HEK293 (cell line): ENCODE results near the gene FKBP7.

ENCODE experiments used
- CTCF ChIA-PET: fragments of 350-600 bp; formaldehyde crosslinking; extraction: SDS; loops from one replicate; lab custom pipeline; 2021; ENCODE audit warnings: antibody characterized with exemption; lab: Yijun Ruan, JAX
- POLR2A ChIA-PET: fragments of 300-600 bp; formaldehyde crosslinking; extraction: SDS; loops from one replicate; lab custom pipeline; 2020; ENCODE audit warnings: antibody characterized with exemption, inconsistent platforms; lab: Yijun Ruan, JAX
- H3K27ac ChIP-seq: fragments of 200-500 bp; sonication (Bioruptor generic); 2 replicates; pipeline ENCODE4 v1.5.1; 2014; ENCODE audit warnings: low read depth, low read length, control low read depth, inconsistent platforms; ENCODE audit errors: extremely low read depth
- H3K36me3 ChIP-seq, 2 experiments: fragments of 200-500 bp in 1 of 2; sonication (Bioruptor generic) in 1 of 2; 1 replicate in 1 of 2; 2 replicates in 1 of 2; pipeline ENCODE4 v1.5.1; 2014 to 2017; ENCODE audit warnings: inconsistent platforms in 2 of 2, low read length in 2 of 2; ENCODE audit not compliant: control insufficient read depth in 2 of 2, insufficient read depth in 1 of 2
- H3K4me1 ChIP-seq: fragments of 200-500 bp; sonication (Bioruptor generic); 2 replicates; pipeline ENCODE4 v1.5.1; 2014; ENCODE audit warnings: mild to moderate bottlenecking, low read length, inconsistent platforms; ENCODE audit not compliant: control insufficient read depth, insufficient read depth
- H3K4me3 ChIP-seq: 2 replicates; pipeline ENCODE4 v1.5.1; 2011; ENCODE audit warnings: low read depth, mild to moderate bottlenecking, control low read depth, low read length, moderate library complexity
- H3K9me3 ChIP-seq: fragments of 200-500 bp; sonication (Bioruptor generic); 2 replicates; pipeline ENCODE4 v1.5.1; 2014; ENCODE audit warnings: low read depth, low read length, inconsistent platforms; ENCODE audit not compliant: control insufficient read depth, insufficient read depth
- EGR2 ChIP-seq: fragments of 450-650 bp; formaldehyde crosslinking; IDR thresholded peaks from 2 replicates; pipeline ENCODE4 v1.5.1; 2016; ENCODE audit warnings: low read depth, missing biosample characterization, missing genetic modification characterization
- GLI4 ChIP-seq: fragments of 450-650 bp; formaldehyde crosslinking; IDR thresholded peaks from 2 replicates; pipeline ENCODE4 v1.5.1; 2016; ENCODE audit warnings: missing biosample characterization, missing genetic modification characterization
- HOXA7 ChIP-seq: sonication (generic); formaldehyde crosslinking; IDR thresholded peaks from 2 replicates; pipeline ENCODE4 v1.8.1; 2022; ENCODE audit warnings: missing genetic modification reagents, borderline replicate concordance
- SCRT2 ChIP-seq: fragments of 450-650 bp; formaldehyde crosslinking; IDR thresholded peaks from 2 replicates; pipeline ENCODE4 v1.5.1; 2016; ENCODE audit warnings: missing biosample characterization, missing genetic modification characterization
- ZEB2 ChIP-seq: fragments of 450-650 bp; formaldehyde crosslinking; IDR thresholded peaks from 2 replicates; pipeline ENCODE4 v1.5.1; 2016; ENCODE audit warnings: missing biosample characterization, missing genetic modification characterization
- ZNF132 ChIP-seq: fragments of 450-650 bp; formaldehyde crosslinking; IDR thresholded peaks from 2 replicates; pipeline ENCODE4 v1.5.1; 2017; ENCODE audit warnings: missing biosample characterization, missing genetic modification characterization, borderline replicate concordance
- ZNF175 ChIP-seq: fragments of 450-650 bp; formaldehyde crosslinking; IDR thresholded peaks from 2 replicates; pipeline ENCODE4 v1.5.1; 2016; ENCODE audit warnings: missing biosample characterization, missing genetic modification characterization
- ZNF18 ChIP-seq: fragments of 450-650 bp; formaldehyde crosslinking; IDR thresholded peaks from 2 replicates; pipeline ENCODE4 v1.5.1; 2016; ENCODE audit warnings: missing biosample characterization, missing genetic modification characterization
- ZNF311 ChIP-seq: fragments of 450-650 bp; formaldehyde crosslinking; IDR thresholded peaks from 2 replicates; pipeline ENCODE4 v1.5.1; 2017; ENCODE audit warnings: missing biosample characterization, missing genetic modification characterization, borderline replicate concordance
- ZNF48 ChIP-seq: fragments of 450-650 bp; formaldehyde crosslinking; IDR thresholded peaks from 2 replicates; pipeline ENCODE4 v1.5.1; 2016; ENCODE audit warnings: missing biosample characterization, missing genetic modification characterization
- ZNF488 ChIP-seq: fragments of 450-650 bp; formaldehyde crosslinking; IDR thresholded peaks from 2 replicates; pipeline ENCODE4 v1.5.1; 2016; ENCODE audit warnings: missing biosample characterization, missing genetic modification characterization
- ZNF600 ChIP-seq: fragments of 450-650 bp; formaldehyde crosslinking; IDR thresholded peaks from 2 replicates; pipeline ENCODE4 v1.5.1; 2016; ENCODE audit warnings: missing biosample characterization, missing genetic modification characterization
- ZNF645 ChIP-seq: fragments of 450-650 bp; formaldehyde crosslinking; IDR thresholded peaks from 2 replicates; pipeline ENCODE4; 2016; ENCODE audit warnings: missing biosample characterization, missing genetic modification characterization
- ZNF843 ChIP-seq: fragments of 450-650 bp; formaldehyde crosslinking; IDR thresholded peaks from 2 replicates; pipeline ENCODE4 v1.5.1; 2016; ENCODE audit warnings: missing biosample characterization, missing genetic modification characterization
- ZSCAN18 ChIP-seq: fragments of 450-650 bp; formaldehyde crosslinking; IDR thresholded peaks from 2 replicates; pipeline ENCODE4 v1.5.1; 2016; ENCODE audit warnings: missing biosample characterization, missing genetic modification characterization
- ZSCAN23 ChIP-seq: fragments of 450-650 bp; formaldehyde crosslinking; IDR thresholded peaks from 2 replicates; pipeline ENCODE4 v1.5.1; 2016; ENCODE audit warnings: missing biosample characterization, missing genetic modification characterization

Gene FKBP7

GRCh38 chr2:178506101-178506500 lies 27.7 kb upstream of the FKBP7 start:
- CTCF ChIA-PET = interaction anchor here (0.7 to 1.5 kb wide), 3 partner anchors 11 to 111 kb away, joined by 3 to 6 read pairs (median 4); no protein-coding TSS in a partner anchor
- Histone ChIP-seq H3K36me3 (peaks cover 26 to 57% of the 10 kb centered on the region in 2 experiments), H3K4me3 (no peak overlapping the region), H3K4me1 (no peaks in the 10 kb centered on the region), H3K9me3 (no peaks in the 10 kb centered on the region), H3K27ac (no peak overlapping the region)
- POLR2A ChIA-PET = no interaction called here
- TF ChIP-seq EGR2 (no peak), ZSCAN23 (tag by site-specific recombination) (no peak), ZNF175 (no peak), ZNF311 (no peak), ZNF48 (tag by site-specific recombination) (no peak), ZNF600 (tag by site-specific recombination) (no peak)

- H3K36me3 ChIP-seq = peaks cover 46 to 78% of the 10 kb centered on the region in 2 experiments
- CTCF ChIA-PET = interaction anchor here (0.7 kb wide), 1 partner anchor 9 kb away, joined by 3 read pairs; no protein-coding TSS in a partner anchor
These were observed 24.4 kb upstream of the FKBP7 start for GRCh38 chr2:178502751-178503150.

More at GRCh38 chr2:178502751-178503150, 24.4 kb upstream of the FKBP7 start:
- POLR2A ChIA-PET = no interaction called here
- Histone ChIP-seq H3K4me1 (no peaks in the 10 kb centered on the region), H3K4me3 (no peak overlapping the region), H3K9me3 (no peaks in the 10 kb centered on the region), H3K27ac (no peak overlapping the region)
- TF ChIP-seq ZNF843 (tag by site-specific recombination) (no peak), ZNF132 (tag by site-specific recombination) (no peak), SCRT2 (tag by site-specific recombination) (no peak), ZNF645 (no peak), HOXA7 (CRISPR knock-in tag) (no peak), ZEB2 (tag by site-specific recombination) (no peak), ZSCAN18 (tag by site-specific recombination) (no peak), ZNF488 (no peak), ZNF18 (tag by site-specific recombination) (no peak), GLI4 (tag by site-specific recombination) (no peak)
